Stimulated activated CD8-positive, alpha-beta memory T cell treated with anti-CD3 and anti-CD28 coated beads, Interleukin-7, amount 100 ng/mL, for 24 hours (primary cell): ENCODE results near the gene TBC1D21.

Experiments used
- DNase-seq: peaks from one replicate; pipeline ENCODE4 v3.0.0-alpha.2; 2020; ENCODE audit warnings: low read depth

TBC1D21 gene

GRCh38 chr15:73873456-73873855 is at the start of gene TBC1D21:
Gene TBC1D21, plus strand, starts transcription at chr15:73873564. Its CDS starts 146 bp downstream, at chr15:73873710.
- DNase-seq: no peak

- no peak for DNase-seq
Measured at GRCh38 chr15:73826711-73827251, 46.6 kb upstream of the TBC1D21 start.

- DNase-seq: no peak
Measured at GRCh38 chr15:73829523-73829922, 43.8 kb upstream of the TBC1D21 start.

GRCh38 chr15:73832657-73833056 is 40.7 kb upstream of the TBC1D21 start:
- DNase-seq: no peak

- no peak for DNase-seq
Measured at GRCh38 chr15:73836845-73837244, 36.5 kb upstream of the TBC1D21 start.

- DNase-seq: no peak
Measured at GRCh38 chr15:73838831-73839426, 34.4 kb upstream of the TBC1D21 start.

GRCh38 chr15:73839699-73840377 is 33.5 kb upstream of the TBC1D21 start:
- DNase-seq: no peak

GRCh38 chr15:73840771-73841170 is 32.6 kb upstream of the TBC1D21 start:
- no peak for DNase-seq

GRCh38 chr15:73841756-73842725 is 31.3 kb upstream of the TBC1D21 start:
- DNase-seq: no peak

- DNase-seq: no peak
Measured at GRCh38 chr15:73843787-73844186, 29.6 kb upstream of the TBC1D21 start.

GRCh38 chr15:73844356-73844755 is 29.0 kb upstream of the TBC1D21 start:
- no peak for DNase-seq

GRCh38 chr15:73845507-73845906 is 27.9 kb upstream of the TBC1D21 start:
- DNase-seq: no peak

- DNase-seq: no peak
Measured at GRCh38 chr15:73845907-73846306, 27.5 kb upstream of the TBC1D21 start.

- DNase-seq: no peak
Measured at GRCh38 chr15:73849641-73850040, 23.7 kb upstream of the TBC1D21 start.

GRCh38 chr15:73850228-73850627 is 23.1 kb upstream of the TBC1D21 start:
- no peak for DNase-seq

- DNase-seq: peak; percentile 8
Measured at GRCh38 chr15:73851689-73852088, 21.7 kb upstream of the TBC1D21 start.

GRCh38 chr15:73852507-73852906 is 20.9 kb upstream of the TBC1D21 start:
- no peak for DNase-seq

GRCh38 chr15:73854265-73854664 is 19.1 kb upstream of the TBC1D21 start:
- no peak for DNase-seq

- no peak for DNase-seq
Measured at GRCh38 chr15:73856458-73857192, 16.7 kb upstream of the TBC1D21 start.

- no peak for DNase-seq
Measured at GRCh38 chr15:73857193-73857920, 16.0 kb upstream of the TBC1D21 start.

- no peak for DNase-seq
Measured at GRCh38 chr15:73858062-73858461, 15.3 kb upstream of the TBC1D21 start.
